Loucy (cell line): Measurements from ENCODE around the gene SLC5A1.

ENCODE experiments used
- H2AFZ ChIP-seq: fragments of 200-600 bp; sonication (generic); 2 replicates; pipeline ENCODE4 v1.6.0; 2016; ENCODE audit warnings: antibody characterized with exemption, mild to moderate bottlenecking, low read length, moderate library complexity
- H3F3A ChIP-seq: fragments of 200-600 bp; 2 replicates; pipeline ENCODE4 v1.6.0; 2016; ENCODE audit warnings: antibody characterized with exemption, low read depth, mild to moderate bottlenecking
- H3K27me3 ChIP-seq: fragments of 200-600 bp; sonication (generic); 2 replicates; pipeline ENCODE4 v1.6.1; 2014; ENCODE audit warnings: low read length, mild to moderate bottlenecking; ENCODE audit not compliant: insufficient read depth, poor library complexity, severe bottlenecking
- H3K36me3 ChIP-seq: fragments of 200-600 bp; sonication (generic); 2 replicates; pipeline ENCODE4 v1.6.1; 2016; ENCODE audit warnings: low read length; ENCODE audit not compliant: insufficient read depth
- H3K4me1 ChIP-seq: fragments of 200-600 bp; sonication (generic); 2 replicates; pipeline ENCODE4 v1.5.1; 2014; ENCODE audit warnings: low read length, mild to moderate bottlenecking; ENCODE audit not compliant: insufficient read depth, poor library complexity, severe bottlenecking
- H3K4me2 ChIP-seq: fragments of 200-600 bp; sonication (generic); 2 replicates; pipeline ENCODE4 v1.6.0; 2014; ENCODE audit warnings: antibody characterized with exemption, low read length, low read depth, mild to moderate bottlenecking; ENCODE audit not compliant: poor library complexity, severe bottlenecking
- H3K4me3 ChIP-seq: fragments of 200-600 bp; sonication (generic); 2 replicates; pipeline ENCODE4 v1.5.1; 2014; ENCODE audit warnings: low read length, mild to moderate bottlenecking, mixed read lengths; ENCODE audit not compliant: poor library complexity, severe bottlenecking
- H3K79me2 ChIP-seq: fragments of 200-600 bp; sonication (generic); 2 replicates; pipeline ENCODE4 v1.6.1; 2014; ENCODE audit warnings: low read length; ENCODE audit not compliant: insufficient read depth
- H3K9ac ChIP-seq: fragments of 200-600 bp; sonication (generic); 2 replicates; pipeline ENCODE4 v1.6.0; 2014; ENCODE audit warnings: mild to moderate bottlenecking, low read depth, low read length, moderate library complexity; ENCODE audit not compliant: poor library complexity, severe bottlenecking
- H3K9me2 ChIP-seq: fragments of 200-600 bp; sonication (generic); replicated peaks from 2 replicates; pipeline ENCODE4 v1.6.1; 2016; ENCODE audit warnings: low read depth, low read length, mixed read lengths
- H3K9me3 ChIP-seq: fragments of 200-600 bp; sonication (generic); 2 replicates; pipeline ENCODE4 v1.6.1; 2014; ENCODE audit warnings: mild to moderate bottlenecking, antibody characterized with exemption, low read length, low read depth; ENCODE audit not compliant: insufficient read depth
- H4K20me1 ChIP-seq: fragments of 200-600 bp; sonication (generic); 2 replicates; pipeline ENCODE4 v1.6.0; 2014; ENCODE audit warnings: antibody characterized with exemption, low read length, mild to moderate bottlenecking; ENCODE audit not compliant: insufficient read depth, poor library complexity, severe bottlenecking
- EZH2phosphoT487 ChIP-seq: fragments of 200-600 bp; IDR thresholded peaks from 2 replicates; pipeline ENCODE4 v1.6.1; 2018; ENCODE audit warnings: antibody characterized with exemption, mild to moderate bottlenecking, moderate library complexity, borderline replicate concordance
- TF ChIP-seq, protein P1 (sequence below): fragments of 200-600 bp; sonication (generic); conservative IDR thresholded peaks from 2 replicates; pipeline ENCODE4 v1.5.1; 2014; ENCODE audit warnings: mild to moderate bottlenecking, antibody characterized with exemption, low read length

The SLC5A1 gene

DNA sequence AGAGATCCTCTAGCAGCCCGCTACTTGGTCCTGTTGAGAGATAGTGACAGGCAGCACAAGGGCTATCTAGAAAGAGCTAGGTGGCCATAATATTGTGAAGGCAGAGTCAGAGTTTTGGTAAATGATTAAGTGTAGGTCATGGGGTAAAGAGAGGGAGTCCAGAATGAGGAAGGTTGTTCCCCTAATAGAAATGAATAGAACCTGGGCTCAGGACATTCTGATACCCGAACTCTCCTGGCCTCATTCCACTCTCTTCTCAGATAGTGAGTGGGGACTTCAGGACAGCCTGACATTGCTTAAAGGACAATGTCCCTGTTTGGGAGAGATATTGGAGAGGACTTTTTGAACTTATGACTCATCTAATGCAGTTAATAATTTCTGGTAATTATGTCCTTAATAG lies 20.6 kb downstream of the SLC5A1 start:
- Histone ChIP-seq H3K4me1 (no peaks in the 10 kb centered on the region), H3K4me3 (no peak overlapping the region), H3K9ac (no peak overlapping the region), H3K9me2 (no peaks in the 10 kb centered on the region), H3K27me3 (no peaks in the 10 kb centered on the region), H3F3A (no peaks in the 10 kb centered on the region), H4K20me1 (no peaks in the 10 kb centered on the region), H3K36me3 (no peaks in the 10 kb centered on the region), H3K79me2 (no peaks in the 10 kb centered on the region), H3K9me3 (no peaks in the 10 kb centered on the region), H3K4me2 (no peak overlapping the region), H2AFZ (no peak overlapping the region)
- TF ChIP-seq, protein P1, sequence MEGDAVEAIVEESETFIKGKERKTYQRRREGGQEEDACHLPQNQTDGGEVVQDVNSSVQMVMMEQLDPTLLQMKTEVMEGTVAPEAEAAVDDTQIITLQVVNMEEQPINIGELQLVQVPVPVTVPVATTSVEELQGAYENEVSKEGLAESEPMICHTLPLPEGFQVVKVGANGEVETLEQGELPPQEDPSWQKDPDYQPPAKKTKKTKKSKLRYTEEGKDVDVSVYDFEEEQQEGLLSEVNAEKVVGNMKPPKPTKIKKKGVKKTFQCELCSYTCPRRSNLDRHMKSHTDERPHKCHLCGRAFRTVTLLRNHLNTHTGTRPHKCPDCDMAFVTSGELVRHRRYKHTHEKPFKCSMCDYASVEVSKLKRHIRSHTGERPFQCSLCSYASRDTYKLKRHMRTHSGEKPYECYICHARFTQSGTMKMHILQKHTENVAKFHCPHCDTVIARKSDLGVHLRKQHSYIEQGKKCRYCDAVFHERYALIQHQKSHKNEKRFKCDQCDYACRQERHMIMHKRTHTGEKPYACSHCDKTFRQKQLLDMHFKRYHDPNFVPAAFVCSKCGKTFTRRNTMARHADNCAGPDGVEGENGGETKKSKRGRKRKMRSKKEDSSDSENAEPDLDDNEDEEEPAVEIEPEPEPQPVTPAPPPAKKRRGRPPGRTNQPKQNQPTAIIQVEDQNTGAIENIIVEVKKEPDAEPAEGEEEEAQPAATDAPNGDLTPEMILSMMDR: no peak
- TF ChIP-seq EZH2phosphoT487: no peak

DNA sequence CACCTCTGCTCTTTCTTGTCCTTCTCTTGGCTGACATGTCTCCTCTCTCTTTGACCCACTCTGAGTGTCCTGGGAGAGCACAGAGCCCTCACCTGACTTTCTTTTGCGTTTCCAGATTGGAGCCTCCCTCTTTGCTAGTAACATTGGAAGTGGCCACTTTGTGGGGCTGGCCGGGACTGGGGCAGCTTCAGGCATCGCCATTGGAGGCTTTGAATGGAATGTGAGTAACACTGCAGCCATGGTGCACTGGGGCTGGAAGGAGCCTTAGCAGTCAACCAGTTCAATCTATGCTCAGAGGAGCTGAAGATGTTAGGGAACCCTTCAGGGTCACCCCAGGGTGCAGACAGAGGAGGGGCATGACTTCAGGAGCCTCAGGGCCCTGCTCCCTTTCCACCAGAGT lies 23.8 kb downstream of the SLC5A1 start:
- Histone ChIP-seq H3K79me2 (no peaks in the 10 kb centered on the region), H4K20me1 (no peaks in the 10 kb centered on the region), H3K27me3 (no peaks in the 10 kb centered on the region), H3K4me3 (no peak overlapping the region), H3K4me1 (no peaks in the 10 kb centered on the region), H2AFZ (no peak overlapping the region), H3K36me3 (no peaks in the 10 kb centered on the region), H3K9ac (no peak overlapping the region), H3K9me2 (no peaks in the 10 kb centered on the region), H3K9me3 (no peaks in the 10 kb centered on the region), H3F3A (no peaks in the 10 kb centered on the region), H3K4me2 (no peak overlapping the region)
- no peak for TF ChIP-seq EZH2phosphoT487
- TF ChIP-seq, protein P1: no peak

- no peaks in the 10 kb centered on the region for H3K79me2 ChIP-seq
- H3K4me1 ChIP-seq: no peaks in the 10 kb centered on the region
- no peak overlapping the region for H3K9ac ChIP-seq
- no peak overlapping the region for H2AFZ ChIP-seq
- no peaks in the 10 kb centered on the region for H3K36me3 ChIP-seq
- no peaks in the 10 kb centered on the region for H3F3A ChIP-seq
- no peaks in the 10 kb centered on the region for H4K20me1 ChIP-seq
- TF ChIP-seq, protein P1: no peak
- no peak for TF ChIP-seq EZH2phosphoT487
- no peak overlapping the region for H3K4me3 ChIP-seq
- H3K9me2 ChIP-seq: no peaks in the 10 kb centered on the region
- H3K9me3 ChIP-seq: no peaks in the 10 kb centered on the region
- H3K4me2 ChIP-seq: no peak overlapping the region
- no peaks in the 10 kb centered on the region for H3K27me3 ChIP-seq
Measured at GRCh38 chr22:32067613-32068012, 24.6 kb downstream of the SLC5A1 start.
